T-helper 22 cell (primary cell): ENCODE measurements around the gene TSPAN17.
A peak's percentile ranks its signal among the peaks of the same experiment; 100 is the strongest.

Experiments
- DNase-seq: peaks from one replicate; pipeline ENCODE4 v3.0.0-alpha.2; 2020; ENCODE audit warnings: low read depth

The TSPAN17 gene

GRCh38 chr5:176642675-176643490 is 4.4 kb upstream of the TSPAN17 start:
- DNase-seq, result no peak

GRCh38 chr5:176643491-176644219 is 3.6 kb upstream of the TSPAN17 start:
- no peak for DNase-seq

DNA sequence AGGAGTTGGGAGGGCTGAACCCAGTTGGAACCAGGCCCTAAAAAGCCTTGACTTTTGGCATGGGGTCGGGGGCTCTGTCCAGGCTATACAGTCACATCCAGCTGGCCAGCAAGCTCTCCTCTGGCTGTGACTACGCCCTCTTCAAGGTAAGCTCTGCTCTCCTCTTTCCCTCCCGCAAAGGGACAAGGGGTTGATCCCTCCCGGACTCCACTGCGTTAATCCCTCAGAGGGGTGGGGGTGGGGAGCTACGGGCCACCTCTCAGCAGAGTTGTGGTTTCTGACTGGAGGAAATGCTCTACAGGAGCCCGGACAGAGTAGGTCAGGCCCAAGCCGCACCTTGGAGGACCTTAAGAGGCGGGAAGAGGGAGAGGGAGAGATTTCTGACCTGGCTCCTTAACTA is 3.0 kb upstream of the TSPAN17 start:
- no peak for DNase-seq

DNA sequence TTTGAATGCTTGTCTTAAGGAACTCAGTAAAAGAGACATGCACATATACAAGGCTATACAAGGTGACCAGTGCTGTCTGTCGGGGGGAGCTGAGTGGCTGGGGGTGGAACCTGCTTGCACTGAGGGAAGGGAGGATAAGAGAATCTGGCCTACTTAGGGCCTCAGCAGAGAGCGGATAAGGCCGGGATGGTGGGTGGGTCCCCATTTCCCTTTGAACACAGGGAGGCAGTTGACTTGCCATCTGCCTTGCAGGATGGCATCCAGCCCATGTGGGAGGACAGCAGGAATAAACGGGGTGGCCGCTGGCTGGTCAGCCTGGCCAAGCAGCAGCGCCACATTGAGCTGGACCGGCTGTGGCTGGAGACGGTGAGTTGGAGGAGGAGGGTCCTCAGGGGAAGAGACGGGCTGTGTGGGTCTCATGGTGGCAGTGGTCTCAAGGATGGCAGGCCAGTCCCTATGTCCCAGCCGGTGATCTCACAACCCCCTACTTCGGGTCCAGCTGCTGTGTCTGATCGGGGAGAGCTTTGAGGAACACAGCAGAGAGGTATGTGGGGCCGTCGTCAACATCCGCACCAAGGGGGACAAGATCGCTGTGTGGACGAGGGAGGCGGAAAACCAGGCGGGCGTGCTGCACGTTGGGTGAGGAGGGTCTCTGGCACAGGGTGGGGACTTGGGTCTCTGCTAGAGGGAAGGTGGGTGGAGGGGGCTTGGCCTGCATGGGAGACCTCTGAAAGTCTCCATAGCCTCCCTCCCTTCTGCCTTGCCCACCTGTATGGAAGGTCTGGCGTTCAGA is 2.2 kb upstream of the TSPAN17 start:
- no peak for DNase-seq

DNA sequence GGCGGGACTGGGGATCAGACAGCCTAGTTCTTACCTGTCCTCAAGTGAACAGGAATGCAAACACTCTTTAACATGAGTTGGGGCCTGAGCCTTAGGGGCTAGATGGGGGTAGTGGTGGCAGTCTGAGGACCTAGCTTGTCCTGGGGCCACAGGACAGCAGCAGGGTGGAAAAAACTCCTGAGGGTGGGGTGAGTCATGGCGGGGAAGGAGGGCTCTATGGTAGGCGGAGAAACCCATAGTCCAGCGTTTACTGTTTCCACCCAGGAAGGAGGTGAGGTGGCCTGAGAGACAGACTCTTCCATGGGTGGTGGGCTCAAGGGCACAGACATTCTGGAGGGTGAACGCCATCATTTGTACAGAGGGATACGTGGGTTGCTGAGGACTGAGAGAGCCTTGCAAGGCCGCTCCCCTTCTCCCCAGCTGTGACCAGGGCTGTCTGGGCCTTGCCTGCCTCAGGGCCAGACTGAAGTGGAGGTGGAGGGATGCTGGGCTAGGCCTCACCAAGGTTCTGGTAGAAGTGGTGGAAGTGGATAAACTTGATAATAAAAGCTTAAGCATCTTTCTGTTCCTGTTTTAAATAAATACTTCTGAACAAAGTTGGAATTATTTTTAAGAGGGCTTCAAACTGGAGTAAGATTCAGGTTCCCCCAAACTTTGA is 1.1 kb upstream of the TSPAN17 start:
- DNase-seq, result no peak

- DNase-seq, result no peak
These were observed 616 bp upstream of the TSPAN17 start for GRCh38 chr5:176646707-176647029.

- DNase-seq, result no peak
These were observed 674 bp downstream of the TSPAN17 start for GRCh38 chr5:176647843-176648473.

- no peak for DNase-seq
These were observed 1.4 kb downstream of the TSPAN17 start for GRCh38 chr5:176648474-176649194.

DNA sequence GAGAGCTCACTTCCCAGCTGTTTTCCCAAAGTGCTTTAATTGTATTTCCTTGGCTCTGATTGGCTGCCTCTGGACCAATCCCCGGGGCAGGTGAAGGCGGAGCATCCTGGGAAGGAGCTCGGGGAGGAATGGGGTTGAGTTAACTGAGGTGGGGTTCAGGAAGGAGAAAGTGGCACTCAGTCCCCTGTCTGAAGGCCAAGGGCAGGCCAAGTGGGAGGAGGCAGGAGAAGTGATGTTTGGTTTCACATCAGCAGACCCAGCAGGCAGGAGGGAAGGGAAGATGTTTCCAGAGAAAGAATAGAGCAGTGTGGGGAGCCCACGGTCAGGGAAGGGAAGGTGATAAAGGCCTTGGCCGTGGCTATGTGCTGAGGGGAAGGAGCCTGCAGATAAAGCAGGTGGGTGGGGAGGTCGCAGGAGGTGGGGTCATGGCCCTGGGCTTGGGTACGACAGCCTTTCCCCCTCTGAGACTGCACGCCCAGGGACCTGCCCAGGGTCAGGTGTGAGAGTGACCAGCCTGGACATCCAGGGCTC is 3.1 kb downstream of the TSPAN17 start:
- no peak for DNase-seq

- DNase-seq, result no peak
These were observed 4.2 kb downstream of the TSPAN17 start for GRCh38 chr5:176651472-176651980.

GRCh38 chr5:176652136-176652535 is 4.9 kb downstream of the TSPAN17 start:
- no peak for DNase-seq

- no peak for DNase-seq
These were observed 6.4 kb downstream of the TSPAN17 start for GRCh38 chr5:176653401-176654385.

DNA sequence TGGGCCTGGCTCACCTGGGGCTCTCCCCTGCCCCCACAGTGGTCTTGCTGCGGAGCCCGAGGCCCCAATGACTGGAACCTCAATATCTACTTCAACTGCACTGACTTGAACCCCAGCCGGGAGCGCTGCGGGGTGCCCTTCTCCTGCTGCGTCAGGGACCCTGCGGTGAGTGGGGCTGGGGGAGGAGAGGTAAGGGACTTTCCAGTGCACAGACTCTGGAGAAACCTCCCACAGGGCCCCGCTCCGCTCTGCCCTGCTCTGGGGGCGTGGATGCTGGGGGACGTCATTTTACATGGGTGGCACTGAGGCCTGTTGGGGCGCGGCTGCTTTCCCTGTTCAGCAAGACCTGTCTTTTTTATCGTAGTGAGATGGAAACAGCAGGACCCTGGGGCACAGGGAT is 7.6 kb downstream of the TSPAN17 start:
- DNase-seq, result no peak

DNA sequence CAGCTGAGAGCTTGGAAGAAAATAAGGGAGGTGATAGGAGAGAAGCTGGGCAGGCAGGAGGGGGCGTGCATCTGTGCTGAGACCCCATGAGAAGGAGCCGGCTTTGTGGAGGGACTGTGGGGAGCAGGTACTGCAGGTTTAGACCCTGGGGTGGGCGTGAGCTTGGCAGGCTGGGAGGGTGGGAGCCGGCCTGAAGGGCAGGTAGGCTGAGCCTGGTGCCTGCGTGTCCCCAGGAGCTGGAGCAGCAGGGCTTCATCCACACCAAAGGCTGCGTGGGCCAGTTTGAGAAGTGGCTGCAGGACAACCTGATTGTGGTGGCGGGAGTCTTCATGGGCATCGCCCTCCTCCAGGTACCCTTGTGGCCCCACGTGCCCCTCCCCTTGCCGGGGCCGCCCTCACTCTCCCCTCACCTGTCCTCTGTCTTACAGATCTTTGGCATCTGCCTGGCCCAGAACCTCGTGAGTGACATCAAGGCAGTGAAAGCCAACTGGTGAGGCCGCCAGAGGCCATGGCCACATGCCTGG is 9.2 kb downstream of the TSPAN17 start:
- no peak for DNase-seq

GRCh38 chr5:176658007-176658599 is 10.8 kb downstream of the TSPAN17 start:
- DNase-seq, result peak; percentile 13

DNA sequence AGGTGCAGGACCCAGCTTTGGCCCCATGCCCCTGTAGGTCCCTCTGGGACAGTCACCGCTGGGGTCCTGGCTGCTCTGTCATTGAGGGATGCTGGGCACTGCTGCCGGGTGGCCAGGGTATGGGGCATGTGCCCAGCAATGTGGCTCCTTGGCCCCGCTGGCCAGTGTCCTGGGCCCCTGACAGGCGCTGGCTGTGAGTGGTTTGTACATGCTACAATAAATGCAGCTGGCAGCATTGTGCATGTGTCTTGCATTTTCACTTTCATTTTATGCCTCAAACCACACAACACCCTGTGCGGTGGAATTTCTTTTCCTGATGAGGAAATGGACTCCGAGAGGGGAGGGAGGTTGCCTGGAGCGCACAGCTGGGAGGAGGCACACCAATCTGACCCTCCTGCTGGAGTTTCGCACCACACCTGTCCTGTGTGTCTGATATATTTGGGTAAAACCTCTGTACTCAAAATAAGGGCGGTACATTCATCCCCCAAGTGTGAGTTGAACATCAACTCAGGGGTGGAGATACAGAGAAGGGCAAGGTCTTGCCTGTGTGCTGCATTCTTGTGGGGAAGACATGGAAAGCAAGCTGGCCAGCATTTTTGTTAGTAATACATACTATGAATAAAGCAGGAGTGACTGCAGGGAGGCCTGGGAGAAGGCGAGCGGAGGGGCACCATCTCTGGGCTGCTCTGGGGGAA is 11.7 kb downstream of the TSPAN17 start:
- no peak for DNase-seq

GRCh38 chr5:176659512-176659839 is 12.2 kb downstream of the TSPAN17 start:
- no peak for DNase-seq

GRCh38 chr5:176659860-176660461 is 12.7 kb downstream of the TSPAN17 start:
- DNase-seq, result no peak
